GM19239 (cell line): ENCODE data around the gene VWA3B.
"Not testable (repeated sequence)": the region's sequence is repeated elsewhere in the genome, so short reads cannot be mapped to it uniquely, and the experiment has no call there.

Experiments used
- DNase-seq: peaks from one replicate; pipeline ENCODE4 v3.0.0; 2011; ENCODE audit warnings: low spot score; ENCODE audit not compliant: insufficient read length
- FAIRE-seq: peaks from 2 replicates; lab custom pipeline; 2011; peaks lifted over from hg19 to GRCh38; lab: Jason Lieb, UNC

The VWA3B gene

GRCh38 chr2:98086491-98087446 is at the start of gene VWA3B:
TSS of gene VWA3B (plus strand) at chr2:98087167. CDS start at chr2:98093093, 5,926 bp downstream.
- peak; percentile 48 for DNase-seq
- peak; percentile 77 for FAIRE-seq

- DNase-seq (no peak), FAIRE-seq (no peak)
These were observed 49.8 kb upstream of the VWA3B start for GRCh38 chr2:98037206-98037605.

GRCh38 chr2:98037666-98038336 is 49.2 kb upstream of the VWA3B start:
- DNase-seq (no peak), FAIRE-seq (no peak)

GRCh38 chr2:98039085-98039756 is 47.7 kb upstream of the VWA3B start:
- no peak for FAIRE-seq
- DNase-seq, result no peak

- DNase-seq, result no peak
- no peak for FAIRE-seq
These were observed 46.5 kb upstream of the VWA3B start for GRCh38 chr2:98040331-98040939.

GRCh38 chr2:98043101-98043500 is 43.9 kb upstream of the VWA3B start:
- FAIRE-seq, result no peak
- DNase-seq, result no peak

GRCh38 chr2:98044730-98045129 is 42.2 kb upstream of the VWA3B start:
- not testable (repeated sequence) for FAIRE-seq, DNase-seq

- DNase-seq, result no peak
These were observed 36.9 kb upstream of the VWA3B start for GRCh38 chr2:98050070-98050469.

GRCh38 chr2:98058191-98058975 is 28.6 kb upstream of the VWA3B start:
- FAIRE-seq, result no peak
- DNase-seq, result no peak

More at GRCh38 chr2:98050070-98050469, 36.9 kb upstream of the VWA3B start:
- no peak for FAIRE-seq

GRCh38 chr2:98060277-98060676 is 26.7 kb upstream of the VWA3B start:
- DNase-seq (no peak), FAIRE-seq (no peak)

- FAIRE-seq (no peak), DNase-seq (no peak)
These were observed 23.6 kb upstream of the VWA3B start for GRCh38 chr2:98063291-98063854.

GRCh38 chr2:98065808-98066207 is 21.2 kb upstream of the VWA3B start:
- DNase-seq (no peak), FAIRE-seq (no peak)

GRCh38 chr2:98067160-98067559 is 19.8 kb upstream of the VWA3B start:
- no peak for FAIRE-seq

GRCh38 chr2:98070081-98070480 is 16.9 kb upstream of the VWA3B start:
- no peak for FAIRE-seq
- no peak for DNase-seq

More at GRCh38 chr2:98067160-98067559, 19.8 kb upstream of the VWA3B start:
- no peak for DNase-seq

GRCh38 chr2:98072442-98072841 is 14.5 kb upstream of the VWA3B start:
- no peak for DNase-seq

GRCh38 chr2:98078701-98079100 is 8.3 kb upstream of the VWA3B start:
- DNase-seq, result no peak
- FAIRE-seq, result no peak

More at GRCh38 chr2:98072442-98072841, 14.5 kb upstream of the VWA3B start:
- FAIRE-seq, result no peak

- DNase-seq (no peak), FAIRE-seq (no peak)
These were observed 2.7 kb upstream of the VWA3B start for GRCh38 chr2:98084151-98084868.

GRCh38 chr2:98084869-98085238 is 2.1 kb upstream of the VWA3B start:
- no peak for DNase-seq
- no peak for FAIRE-seq

GRCh38 chr2:98085649-98086048 is 1.3 kb upstream of the VWA3B start:
- FAIRE-seq, result no peak
- no peak for DNase-seq
